Head of caudate nucleus (tissue), 42 donors: ENCODE results near the gene POTEI.
"Not testable (repeated sequence)": the region's sequence is repeated elsewhere in the genome, so short reads cannot be mapped to it uniquely, and the experiment has no call there.

ENCODE experiments used
- DNase-seq, 42 donors: peaks; one replicate each; pipeline versions ENCODE4 v3.0.0 to v3.0.0-alpha.2; 2020 to 2021; ENCODE audit warnings: mixed read lengths in 7 of 42
- intact Hi-C: fragments of 100-400 bp; cut with DNase I; formaldehyde crosslinking; loops from one replicate; pipeline ENCODE4 v1.15.0; 2022

POTEI gene

DNA sequence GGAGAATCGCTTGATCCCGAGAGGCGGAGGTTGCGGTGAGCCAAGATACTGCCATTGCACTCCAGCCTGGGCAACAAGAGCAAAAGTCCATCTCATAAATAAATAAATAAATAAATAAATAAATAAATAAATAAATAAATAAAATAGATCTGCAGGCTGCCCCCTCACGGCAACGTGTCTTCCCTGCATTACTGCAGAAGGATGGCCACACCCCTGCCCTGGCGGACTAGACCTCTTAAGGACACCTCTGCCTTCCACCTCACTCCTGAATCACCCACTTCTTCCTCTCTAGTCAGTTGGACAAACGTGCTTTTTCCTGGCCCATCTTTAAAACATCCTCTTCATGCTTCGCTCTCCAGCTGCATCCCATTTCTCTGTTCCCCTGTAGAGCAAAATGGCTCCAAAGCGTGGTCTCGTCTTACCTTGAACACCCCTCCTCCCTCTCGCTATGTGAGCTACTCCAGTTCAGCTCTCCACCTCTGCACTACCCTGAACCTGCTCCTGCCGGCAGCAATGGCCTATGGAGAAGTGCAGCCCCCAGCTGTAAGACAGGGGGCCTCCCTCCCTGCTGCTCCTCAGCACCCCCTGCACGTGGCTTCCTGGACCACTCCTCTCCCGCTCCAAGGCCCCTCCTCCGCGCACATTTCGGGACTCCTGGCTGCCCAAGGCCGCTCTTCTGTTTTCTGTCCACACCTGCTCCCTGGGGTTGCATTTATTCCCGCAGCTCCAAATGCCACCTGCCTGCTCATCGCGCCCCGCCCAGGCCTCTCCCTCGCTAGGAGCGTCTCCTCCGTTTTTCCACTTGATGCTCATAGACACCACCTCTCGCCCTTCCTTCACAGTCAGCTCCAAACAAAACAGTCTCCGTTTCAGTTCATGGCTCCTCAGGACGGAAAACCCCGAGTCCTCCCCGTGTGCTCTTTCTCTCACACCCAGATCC, 1.9 kb upstream of the POTEI start:
- intact Hi-C loops, DNase-seq: not testable (repeated sequence)

DNA sequence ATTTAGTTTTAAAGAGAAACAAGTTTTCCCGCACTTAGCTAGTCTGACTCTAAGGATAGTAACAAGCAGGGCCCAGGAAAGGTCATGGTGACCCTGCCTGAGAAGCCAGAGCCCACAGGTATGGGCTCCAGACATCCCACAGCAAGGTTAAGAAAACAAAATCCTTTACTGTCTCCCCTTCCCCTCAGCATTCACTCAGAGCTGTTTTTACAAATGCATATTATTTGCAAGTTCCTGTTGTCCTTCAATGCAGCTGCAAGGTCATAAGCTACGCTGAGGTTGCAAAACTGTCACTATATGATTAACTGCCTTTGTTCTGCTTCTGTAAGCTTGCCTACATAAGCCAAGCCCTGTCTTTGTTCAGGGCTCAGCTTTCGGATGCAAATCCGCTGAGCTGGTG, 18.1 kb downstream of the POTEI start:
- DNase-seq, intact Hi-C loops: not testable (repeated sequence)

- DNase-seq, result peak in 1 of 42 donors; percentile 14
- intact Hi-C loops, result not testable (repeated sequence)
These were observed 53.7 kb downstream of the POTEI start for GRCh38 chr2:130455413-130455812.

DNA sequence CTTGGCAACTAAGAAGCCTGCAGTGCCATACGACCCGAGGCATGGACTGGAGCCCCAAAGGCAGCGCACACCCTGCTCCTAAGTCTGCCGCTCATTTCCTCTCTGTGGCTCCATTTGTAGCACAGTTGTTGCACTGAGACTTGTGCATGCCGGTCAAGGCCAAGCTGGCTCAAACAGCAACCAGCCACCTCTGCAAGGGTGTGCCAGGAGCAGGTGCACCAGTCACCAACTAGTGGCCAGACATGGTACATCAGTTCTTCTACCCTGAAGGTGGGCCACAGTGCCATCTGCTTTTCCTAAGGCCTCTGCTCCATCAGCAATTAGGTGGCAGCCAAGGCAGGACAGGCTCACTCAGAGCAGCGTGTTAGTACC, 54.4 kb downstream of the POTEI start:
- intact Hi-C loops, result not testable (repeated sequence)
- DNase-seq, result peak in 1 of 42 donors; percentile 12

- peak in 1 of 42 donors; percentile 21 for DNase-seq
- intact Hi-C loops, result not testable (repeated sequence)
These were observed 55.0 kb downstream of the POTEI start for GRCh38 chr2:130453955-130454711.

- peak in 1 of 42 donors; percentile 35 for DNase-seq
- intact Hi-C loops, result not testable (repeated sequence)
These were observed 56.2 kb downstream of the POTEI start for GRCh38 chr2:130452897-130453296.

- intact Hi-C loops, result not testable (repeated sequence)
- peak in 1 of 42 donors; percentile 30 for DNase-seq
These were observed 57.3 kb downstream of the POTEI start for GRCh38 chr2:130451823-130452222.

DNA sequence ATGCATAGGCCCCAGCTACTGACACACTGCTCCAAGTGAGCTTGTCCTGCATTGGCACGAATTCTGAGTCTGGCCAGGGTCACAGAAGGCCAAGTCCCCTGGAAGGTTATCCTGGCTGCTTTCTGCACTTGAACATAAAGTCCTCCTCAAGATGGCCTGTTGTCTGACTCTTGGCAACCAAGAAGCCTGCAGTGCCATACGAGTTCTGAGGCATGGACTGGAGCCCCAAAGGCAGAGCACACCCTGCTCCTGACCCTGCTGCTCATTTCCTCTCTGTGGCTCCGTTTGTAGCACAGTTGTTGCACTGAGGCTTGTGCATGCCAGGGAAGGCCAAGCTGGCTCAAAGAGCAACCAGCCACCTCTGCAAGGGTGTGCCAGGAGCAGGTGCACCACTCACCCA, 57.9 kb downstream of the POTEI start:
- peak in 1 of 42 donors; percentile 14 for DNase-seq
- intact Hi-C loops, result not testable (repeated sequence)

- peak in 1 of 42 donors; percentile 34 for DNase-seq
- intact Hi-C loops, result not testable (repeated sequence)
These were observed 58.8 kb downstream of the POTEI start for GRCh38 chr2:130450366-130450765.

- intact Hi-C loops, result not testable (repeated sequence)
These were observed 81.5 kb downstream of the POTEI start for GRCh38 chr2:130427631-130428030.

GRCh38 chr2:130418845-130419244, 90.3 kb downstream of the POTEI start:
- intact Hi-C loops, DNase-seq: not testable (repeated sequence)

More at GRCh38 chr2:130427631-130428030, 81.5 kb downstream of the POTEI start:
- DNase-seq, result peak; percentile 30 to 85 (median 68)

- intact Hi-C loops, result not testable (repeated sequence)
These were observed 92.4 kb downstream of the POTEI start for GRCh38 chr2:130416693-130417092.

More at GRCh38 chr2:130416693-130417092, 92.4 kb downstream of the POTEI start:
- DNase-seq, result peak in 6 of 42 donors; percentile 2 to 27 (median 24)
